Activated T-cell treated with anti-CD3 and anti-CD28 coated beads, Interleukin-2, amount 50 U/mL, for 1 hour (primary cell): ENCODE results near the gene CCDC184.
A peak's percentile ranks its signal among the peaks of the same experiment; 100 is the strongest.
"Not testable (repeated sequence)": the region's sequence is repeated elsewhere in the genome, so short reads cannot be mapped to it uniquely, and the experiment has no call there.

Source experiments
- DNase-seq: peaks from one replicate; pipeline ENCODE4 v3.0.0-alpha.2; 2020

The CCDC184 gene

GRCh38 chr12:48180424-48180823 lies 3.0 kb upstream of the CCDC184 start:
- DNase-seq: no peak

DNA sequence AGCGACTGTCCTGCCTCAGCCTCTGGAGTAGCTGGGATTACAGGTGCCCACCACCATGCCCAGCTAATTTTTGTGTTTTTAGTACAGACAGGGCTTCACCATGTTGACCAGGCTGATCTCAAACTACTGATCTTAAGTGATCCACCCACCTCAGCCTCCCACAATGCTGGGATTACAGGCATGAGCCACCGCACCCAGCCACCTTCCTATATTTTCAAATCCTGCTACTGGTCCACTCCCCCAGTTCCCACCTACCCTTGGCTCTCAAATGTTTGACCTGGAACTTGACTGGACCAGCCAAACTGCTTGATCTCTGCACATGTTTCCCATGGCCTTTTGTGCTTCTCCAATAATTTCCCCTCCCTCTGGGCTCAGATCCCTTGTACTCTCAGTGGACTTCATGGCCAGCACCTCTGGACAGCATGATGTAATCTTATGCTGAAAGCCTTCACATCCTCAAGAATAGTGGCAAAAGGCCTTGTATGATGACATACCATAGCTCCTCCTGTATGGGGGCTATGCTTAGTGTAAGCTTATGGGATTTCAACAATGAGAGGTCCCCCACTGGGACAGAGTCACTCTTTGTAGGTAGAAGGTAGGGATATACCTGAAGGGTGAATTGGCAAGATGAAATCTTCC lies 2.5 kb upstream of the CCDC184 start:
- DNase-seq: no peak

- DNase-seq: no peak
Observed at GRCh38 chr12:48182631-48183030, 813 bp upstream of the CCDC184 start.

- peak; percentile 52 for DNase-seq
Observed at GRCh38 chr12:48183876-48184548, 568 bp downstream of the CCDC184 start.

DNA sequence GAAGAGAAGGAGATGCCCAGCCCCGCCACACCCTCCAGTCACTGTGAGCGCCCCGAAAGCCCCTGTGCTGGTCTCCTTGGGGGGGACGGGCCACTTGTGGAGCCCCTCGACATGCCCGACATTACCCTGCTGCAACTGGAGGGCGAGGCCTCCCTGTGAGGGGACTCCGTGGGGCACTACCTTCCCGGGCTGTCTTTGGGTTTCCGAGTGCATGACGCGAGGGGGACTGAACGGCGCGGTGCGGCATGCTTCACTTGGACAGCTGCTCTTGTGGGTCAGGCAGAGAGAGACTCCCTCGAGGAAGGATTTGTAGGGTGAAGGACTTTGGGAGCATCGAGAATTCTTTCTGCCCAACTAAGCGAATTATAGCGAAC lies 1.1 kb downstream of the CCDC184 start:
- DNase-seq: no peak

DNA sequence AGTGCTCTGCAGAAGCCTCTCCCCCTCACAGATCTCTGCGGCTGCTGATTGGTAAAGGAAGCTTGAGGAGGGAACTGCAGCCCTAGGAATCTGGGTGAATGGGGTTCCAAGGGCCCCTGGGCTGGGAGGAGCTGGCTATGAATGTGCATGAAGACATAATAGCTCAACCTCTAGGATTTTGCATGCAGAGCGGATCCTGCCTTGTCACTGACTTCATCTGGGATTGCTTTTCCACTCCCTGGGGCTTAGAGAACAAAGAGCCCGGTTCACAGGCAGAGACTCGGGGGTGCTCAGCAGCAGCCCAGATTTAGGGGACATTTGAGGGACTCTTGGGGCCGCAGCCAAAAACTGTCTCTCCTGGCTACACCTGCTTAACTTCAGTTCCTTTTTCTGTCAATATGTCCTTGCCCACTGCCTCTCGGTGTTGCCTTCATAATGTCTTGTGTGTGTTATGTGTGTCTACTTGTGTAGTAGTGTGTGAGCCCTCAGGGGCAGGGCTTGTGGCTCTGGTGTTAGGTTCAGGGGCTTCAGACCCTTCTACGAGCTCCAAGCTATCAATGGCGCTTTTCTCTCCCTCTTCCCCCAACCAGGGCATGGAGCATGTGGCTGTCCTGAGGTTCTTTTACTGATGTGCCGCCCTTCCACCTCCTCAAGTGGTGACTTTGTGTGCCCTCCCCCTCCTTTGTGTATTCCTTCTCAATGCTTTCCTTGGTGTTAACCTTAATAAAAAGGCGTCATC lies 1.9 kb downstream of the CCDC184 start:
- DNase-seq: no peak

DNA sequence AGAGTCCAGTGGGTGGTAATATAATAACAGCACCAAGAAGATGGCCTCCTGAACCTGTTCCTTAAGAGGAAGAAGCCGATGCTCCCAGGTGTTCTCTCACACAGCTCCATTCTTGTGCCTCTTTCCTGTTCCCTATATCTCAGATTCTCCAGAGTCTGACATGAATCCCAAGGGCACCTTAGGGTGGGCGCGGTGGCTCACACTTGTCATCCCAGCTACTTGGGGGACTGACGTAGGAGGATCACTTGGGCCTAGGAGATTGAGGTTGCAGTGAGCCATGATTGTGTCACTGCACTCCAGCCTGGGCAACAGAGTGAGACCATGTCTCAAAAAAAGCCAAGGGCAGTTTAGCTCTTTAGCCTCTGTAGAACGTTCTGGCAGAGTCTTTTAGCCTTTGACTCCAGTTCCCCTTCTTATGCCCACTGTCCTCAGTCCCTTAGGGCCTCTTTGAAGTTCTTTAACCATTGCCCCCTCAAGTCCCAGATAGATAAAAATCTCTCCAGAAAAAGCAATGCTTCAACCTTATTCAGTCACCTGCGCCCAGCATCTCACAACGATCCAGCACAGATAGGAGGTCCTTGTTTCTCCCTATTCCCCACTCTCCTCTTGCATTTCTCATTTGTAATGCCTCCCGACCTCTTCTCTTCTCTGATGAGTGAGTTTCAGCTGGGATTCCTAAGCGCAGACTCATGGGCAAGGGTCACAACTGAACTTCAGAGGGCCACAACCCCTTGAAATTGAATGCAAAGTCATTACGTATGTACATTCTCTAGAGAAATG lies 4.7 kb downstream of the CCDC184 start:
- no peak for DNase-seq

- peak; percentile 56 for DNase-seq
Observed at GRCh38 chr12:48189331-48190125, 6.1 kb downstream of the CCDC184 start.

- no peak for DNase-seq
Observed at GRCh38 chr12:48191096-48191495, 7.7 kb downstream of the CCDC184 start.

DNA sequence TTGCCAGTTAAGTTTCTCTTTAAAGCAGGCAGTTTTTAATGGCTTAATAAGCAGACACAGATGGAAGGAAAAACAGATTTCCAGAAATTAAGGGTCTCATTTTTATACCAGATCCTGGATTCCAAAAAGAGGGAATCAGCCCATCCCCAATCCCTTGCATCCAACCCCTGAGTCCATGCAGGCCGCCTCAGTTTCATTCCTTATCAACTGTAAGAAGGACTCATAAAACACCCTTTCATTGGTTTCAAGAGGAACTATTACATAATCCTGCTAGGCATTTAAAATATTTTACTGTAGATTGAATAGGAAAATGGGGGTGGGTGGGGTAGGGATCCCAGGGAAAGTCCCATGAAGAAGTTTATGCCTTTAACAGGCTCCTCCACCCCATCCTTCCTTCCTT lies 9.4 kb downstream of the CCDC184 start:
- DNase-seq: no peak

- DNase-seq: no peak
Observed at GRCh38 chr12:48193623-48194022, 10.2 kb downstream of the CCDC184 start.

- DNase-seq: no peak
Observed at GRCh38 chr12:48194799-48195201, 11.4 kb downstream of the CCDC184 start.

GRCh38 chr12:48197549-48197970 lies 14.1 kb downstream of the CCDC184 start:
- DNase-seq: no peak

DNA sequence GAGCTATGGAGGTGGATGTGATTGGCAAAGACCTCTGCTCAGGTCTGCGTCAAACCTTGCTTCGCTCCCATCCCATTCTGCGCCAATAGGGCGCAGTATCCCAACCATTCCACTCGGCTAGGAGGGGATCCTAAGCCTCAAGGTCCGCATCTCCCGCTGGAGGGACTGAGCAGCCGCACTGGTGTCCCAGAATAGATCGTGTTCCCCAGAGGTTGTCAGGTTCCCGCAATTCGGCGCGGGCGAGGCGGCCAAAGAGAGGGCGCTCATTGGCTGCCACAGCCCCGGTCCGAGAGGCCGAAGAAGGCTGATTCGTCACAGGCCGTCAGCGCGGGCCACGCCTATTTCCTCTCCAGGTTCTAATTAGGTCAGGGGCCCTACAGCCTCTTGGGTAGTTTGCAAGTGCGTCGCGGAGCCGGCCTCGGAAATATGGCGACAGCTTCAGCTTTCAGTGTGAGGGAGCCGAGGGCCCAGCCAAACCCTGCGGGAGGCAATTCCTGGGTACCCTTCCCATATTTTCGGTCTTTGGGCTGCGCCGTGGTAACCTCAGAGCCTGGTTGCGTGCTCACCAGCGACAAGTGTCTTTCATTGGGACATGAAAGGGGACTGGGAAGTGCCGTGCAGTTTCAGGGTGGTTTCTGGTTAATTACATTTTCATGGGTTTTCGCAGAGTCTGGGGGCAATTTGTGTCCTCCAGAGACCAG lies 14.7 kb downstream of the CCDC184 start:
- DNase-seq: peak; percentile 85

- DNase-seq: no peak
Observed at GRCh38 chr12:48198672-48198971, 15.2 kb downstream of the CCDC184 start.

DNA sequence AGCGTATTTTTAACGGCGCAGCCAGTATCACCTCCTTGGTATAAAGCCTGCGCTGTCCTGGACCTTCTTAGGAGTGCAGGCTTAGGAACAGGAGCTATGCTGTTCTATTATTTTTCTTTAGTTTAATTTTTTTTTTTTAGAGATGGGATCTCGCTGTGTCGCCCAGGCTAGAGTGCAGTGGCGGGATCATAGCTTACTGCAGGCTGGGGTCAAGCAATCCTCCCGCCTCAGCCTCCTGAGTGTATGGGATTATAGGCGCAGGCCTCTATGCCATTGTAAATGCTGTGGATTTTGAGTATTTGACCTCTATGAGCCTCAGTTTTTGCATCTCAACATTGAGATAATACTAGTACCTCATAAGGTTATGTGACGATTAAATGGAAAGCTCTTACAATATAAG lies 15.5 kb downstream of the CCDC184 start:
- no peak for DNase-seq

GRCh38 chr12:48199774-48200221 lies 16.4 kb downstream of the CCDC184 start:
- no peak for DNase-seq

- no peak for DNase-seq
Observed at GRCh38 chr12:48201091-48201490, 17.6 kb downstream of the CCDC184 start.

- no peak for DNase-seq
Observed at GRCh38 chr12:48201516-48201915, 18.1 kb downstream of the CCDC184 start.

DNA sequence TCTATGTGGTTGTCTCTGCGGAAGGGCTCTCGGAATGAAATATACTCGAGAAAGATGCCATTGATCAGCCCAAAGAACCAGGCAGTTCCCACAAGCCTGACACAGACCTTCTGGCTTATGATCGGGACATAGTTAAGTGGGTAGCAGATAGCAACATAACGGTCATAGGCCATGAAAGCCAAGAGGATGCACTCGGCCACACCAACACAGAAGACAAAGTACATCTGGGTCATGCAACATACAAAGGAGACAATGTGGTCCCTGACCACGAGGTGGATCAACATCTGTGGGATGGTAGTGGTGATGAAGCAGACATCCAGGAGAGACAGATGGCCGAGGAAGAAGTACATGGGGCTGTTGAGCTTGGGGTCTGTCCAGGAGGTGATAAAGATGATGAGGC lies 19.3 kb downstream of the CCDC184 start:
- DNase-seq: no peak

- no peak for DNase-seq
Observed at GRCh38 chr12:48203192-48203591, 19.7 kb downstream of the CCDC184 start, which contains the start of gene OR10AD1. TSS of gene OR10AD1 (minus strand) at chr12:48203292. CDS start at chr12:48203292, 0 bp downstream.

GRCh38 chr12:48209495-48209894 lies 26.1 kb downstream of the CCDC184 start:
- not testable (repeated sequence) for DNase-seq
